Measurements from ENCODE around the gene CCDC192.
"Not testable (repeated sequence)": the region's sequence is repeated elsewhere in the genome, so short reads cannot be mapped to it uniquely, and the experiment has no call there.

The CCDC192 gene

DNA sequence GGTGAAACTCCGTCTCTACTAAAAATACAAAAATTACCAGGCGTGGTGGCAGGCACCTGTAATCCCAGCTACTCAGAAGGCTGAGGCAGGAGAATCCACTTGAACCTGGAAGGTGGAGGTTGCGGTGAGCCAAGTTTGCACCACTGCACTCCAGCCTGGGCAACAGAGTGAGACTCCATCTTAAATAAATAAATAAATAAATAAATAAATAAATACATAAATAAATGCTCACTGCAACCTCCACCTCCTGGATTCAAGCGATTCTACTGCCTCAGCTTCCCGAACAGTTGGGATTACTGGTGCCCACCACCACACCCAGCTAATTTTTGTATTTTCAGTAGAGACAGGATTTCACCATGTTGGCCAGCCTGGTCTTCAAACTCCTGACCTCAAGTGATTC, 144.4 kb downstream of the CCDC192 start:
- H3K4me1 ChIP-seq (ENCODE audit: control insufficient read depth, insufficient read depth, low read length); H3K9me3 ChIP-seq (ENCODE audit: control insufficient read depth, low read length); DNase-seq (ENCODE audit: low read depth); H3K27me3 ChIP-seq (replicated peaks; ENCODE audit: control insufficient read depth, insufficient read depth, low read length); H3K36me3 ChIP-seq (ENCODE audit: control insufficient read depth, insufficient read depth, low read length, severe bottlenecking); H3K4me3 ChIP-seq (ENCODE audit: low read length); H3K9ac ChIP-seq (ENCODE audit: low read length): not testable (repeated sequence)

DNA sequence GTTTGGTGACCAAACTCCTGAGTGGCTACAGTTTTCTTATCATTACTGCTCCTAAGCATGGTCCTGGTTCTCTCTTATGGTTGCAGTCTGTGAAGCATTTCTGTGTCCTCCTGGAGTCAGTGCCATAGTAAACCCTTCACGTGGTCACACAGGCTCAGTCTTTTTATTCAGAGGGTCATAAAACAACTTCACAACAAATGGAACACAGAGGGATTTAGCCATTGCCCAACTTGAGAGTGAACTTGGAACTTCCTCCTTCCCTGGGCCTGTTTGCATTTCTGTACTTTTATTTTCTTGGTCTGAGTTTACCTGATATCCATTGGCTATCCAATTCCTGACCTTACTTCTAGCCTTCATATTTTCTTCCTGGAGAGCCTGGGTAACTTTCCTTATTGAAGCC, 144.9 kb downstream of the CCDC192 start:
- DNase-seq (ENCODE audit: low read depth), result no peak
- Histone ChIP-seq H3K9me3 (ENCODE audit: control insufficient read depth, low read length) (no peaks in the 10 kb centered on the region), H3K9ac (ENCODE audit: low read length) (no peak overlapping the region), H3K4me1 (ENCODE audit: control insufficient read depth, insufficient read depth, low read length) (no peaks in the 10 kb centered on the region), H3K4me3 (ENCODE audit: low read length) (no peak overlapping the region), H3K27me3 (replicated peaks; ENCODE audit: control insufficient read depth, insufficient read depth, low read length) (no peaks in the 10 kb centered on the region), H3K36me3 (ENCODE audit: control insufficient read depth, insufficient read depth, low read length, severe bottlenecking) (no peaks in the 10 kb centered on the region)

DNA sequence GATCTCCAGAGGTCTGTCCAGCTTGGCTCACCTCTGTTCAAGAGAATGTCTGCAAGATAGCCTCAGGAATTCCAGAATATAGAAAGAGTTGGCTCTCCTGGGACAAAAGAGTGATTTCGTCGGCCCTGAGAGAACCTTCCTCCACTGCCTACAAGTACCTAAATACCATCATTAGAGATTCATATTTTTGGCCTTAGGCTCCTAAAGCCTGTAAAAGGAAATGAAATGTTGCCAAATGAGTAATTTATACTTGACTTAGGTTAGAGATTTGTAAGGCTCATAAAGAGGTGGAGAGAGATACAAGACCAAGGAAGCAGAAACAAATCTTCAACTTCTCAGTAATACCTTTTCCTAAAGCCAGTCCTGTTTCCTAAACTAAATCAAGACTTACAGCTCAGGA, 146.2 kb downstream of the CCDC192 start:
- Histone ChIP-seq H3K4me1 (ENCODE audit: control insufficient read depth, insufficient read depth, low read length) (no peaks in the 10 kb centered on the region), H3K27me3 (replicated peaks; ENCODE audit: control insufficient read depth, insufficient read depth, low read length) (no peaks in the 10 kb centered on the region), H3K9me3 (ENCODE audit: control insufficient read depth, low read length) (no peaks in the 10 kb centered on the region), H3K9ac (ENCODE audit: low read length) (no peak overlapping the region), H3K36me3 (ENCODE audit: control insufficient read depth, insufficient read depth, low read length, severe bottlenecking) (no peaks in the 10 kb centered on the region), H3K4me3 (ENCODE audit: low read length) (no peak overlapping the region)
- DNase-seq (ENCODE audit: low read depth), result no peak

DNA sequence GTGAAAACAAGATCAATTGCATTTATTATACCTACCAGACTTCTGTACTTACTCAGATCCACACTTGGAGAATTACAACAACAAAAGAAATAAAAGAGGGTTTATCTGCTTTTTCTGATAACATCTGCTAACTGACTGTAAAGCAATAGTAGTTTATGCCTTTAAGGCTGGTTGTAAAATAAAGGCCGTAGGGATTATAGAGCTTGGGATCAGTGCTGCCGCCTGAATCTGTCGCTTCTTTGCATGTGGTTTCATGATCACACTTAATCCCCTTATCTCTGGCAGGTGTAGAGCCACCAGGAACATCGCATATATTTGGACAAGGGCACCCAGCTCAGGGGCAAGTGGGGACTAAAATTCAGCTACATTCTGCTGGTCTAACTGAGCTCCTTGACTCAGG, 146.7 kb downstream of the CCDC192 start:
- Histone ChIP-seq H3K36me3 (ENCODE audit: control insufficient read depth, insufficient read depth, low read length, severe bottlenecking) (no peaks in the 10 kb centered on the region), H3K9ac (ENCODE audit: low read length) (no peak overlapping the region), H3K27me3 (replicated peaks; ENCODE audit: control insufficient read depth, insufficient read depth, low read length) (no peaks in the 10 kb centered on the region), H3K4me3 (ENCODE audit: low read length) (no peak overlapping the region), H3K4me1 (ENCODE audit: control insufficient read depth, insufficient read depth, low read length) (no peaks in the 10 kb centered on the region), H3K9me3 (ENCODE audit: control insufficient read depth, low read length) (no peaks in the 10 kb centered on the region)
- DNase-seq (ENCODE audit: low read depth), result no peak

DNA sequence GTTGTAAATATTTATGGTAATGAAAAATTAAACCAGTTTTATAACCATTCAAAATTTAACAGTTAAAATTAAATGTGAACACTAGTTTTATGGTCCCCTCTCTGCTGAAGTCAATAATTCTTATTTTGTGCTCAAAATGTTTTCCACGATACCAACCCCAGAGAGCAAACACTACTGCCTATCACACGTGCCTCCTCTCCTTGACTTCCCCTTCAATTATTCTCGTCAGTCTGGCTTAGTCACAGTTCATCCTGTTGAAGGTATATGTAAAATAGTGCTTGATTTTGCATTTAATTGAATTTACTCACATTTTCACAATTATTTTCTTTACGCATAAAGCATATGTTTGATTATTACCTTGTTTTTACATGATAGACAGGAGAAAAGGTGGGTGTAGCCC, 148.8 kb downstream of the CCDC192 start:
- no peak for DNase-seq (ENCODE audit: low read depth)
- Histone ChIP-seq H3K4me3 (ENCODE audit: low read length) (no peak overlapping the region), H3K27me3 (replicated peaks; ENCODE audit: control insufficient read depth, insufficient read depth, low read length) (no peaks in the 10 kb centered on the region), H3K4me1 (ENCODE audit: control insufficient read depth, insufficient read depth, low read length) (no peaks in the 10 kb centered on the region), H3K36me3 (ENCODE audit: control insufficient read depth, insufficient read depth, low read length, severe bottlenecking) (no peaks in the 10 kb centered on the region), H3K9ac (ENCODE audit: low read length) (no peak overlapping the region), H3K9me3 (ENCODE audit: control insufficient read depth, low read length) (no peaks in the 10 kb centered on the region)

DNA sequence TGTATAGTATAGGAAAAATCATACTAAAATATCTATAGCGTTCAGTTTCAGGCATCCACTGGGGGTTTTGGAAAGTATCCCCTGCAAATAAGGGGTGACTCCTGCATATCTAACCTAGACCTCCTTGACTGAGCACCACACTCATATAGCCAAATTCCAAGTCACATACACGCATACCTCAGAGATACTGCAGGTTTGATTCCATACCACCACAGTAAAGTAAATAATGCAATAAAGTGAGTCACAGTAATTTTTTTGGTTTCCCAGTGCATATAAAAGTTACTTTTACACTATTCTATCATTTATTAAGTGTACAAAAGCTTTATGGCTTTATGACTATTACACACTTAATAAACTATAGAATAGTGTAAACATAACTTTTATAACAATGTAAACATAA, 151.3 kb downstream of the CCDC192 start:
- Histone ChIP-seq H3K36me3 (ENCODE audit: control insufficient read depth, insufficient read depth, low read length, severe bottlenecking) (no peaks in the 10 kb centered on the region), H3K4me1 (ENCODE audit: control insufficient read depth, insufficient read depth, low read length) (no peaks in the 10 kb centered on the region), H3K4me3 (ENCODE audit: low read length) (no peak overlapping the region), H3K27me3 (replicated peaks; ENCODE audit: control insufficient read depth, insufficient read depth, low read length) (no peaks in the 10 kb centered on the region), H3K9me3 (ENCODE audit: control insufficient read depth, low read length) (no peaks in the 10 kb centered on the region), H3K9ac (ENCODE audit: low read length) (no peak overlapping the region)
- no peak for DNase-seq (ENCODE audit: low read depth)

DNA sequence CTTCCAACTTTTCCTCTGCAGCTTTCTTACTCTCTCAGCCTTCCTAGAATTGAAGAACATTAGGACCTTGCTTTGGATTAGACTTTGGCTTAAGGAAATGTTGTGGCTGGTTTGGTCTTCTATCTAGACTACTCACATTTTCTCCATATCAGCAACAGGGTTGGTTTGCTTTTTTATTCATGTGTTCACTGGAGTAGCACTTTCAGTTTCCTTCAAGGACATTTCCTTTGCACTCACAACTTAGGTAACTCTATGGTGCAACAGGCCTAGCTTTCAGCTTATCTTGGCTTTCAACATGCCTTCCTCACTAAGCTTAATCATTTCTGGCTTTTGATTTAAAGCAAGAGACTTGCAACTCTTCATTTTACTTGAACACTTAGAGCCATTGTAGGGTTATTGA, 153.1 kb downstream of the CCDC192 start:
- Histone ChIP-seq H3K27me3 (replicated peaks; ENCODE audit: control insufficient read depth, insufficient read depth, low read length) (no peaks in the 10 kb centered on the region), H3K4me3 (ENCODE audit: low read length) (no peak overlapping the region), H3K9me3 (ENCODE audit: control insufficient read depth, low read length) (no peaks in the 10 kb centered on the region), H3K36me3 (ENCODE audit: control insufficient read depth, insufficient read depth, low read length, severe bottlenecking) (no peaks in the 10 kb centered on the region), H3K4me1 (ENCODE audit: control insufficient read depth, insufficient read depth, low read length) (no peaks in the 10 kb centered on the region), H3K9ac (ENCODE audit: low read length) (no peak overlapping the region)
- no peak for DNase-seq (ENCODE audit: low read depth)

DNA sequence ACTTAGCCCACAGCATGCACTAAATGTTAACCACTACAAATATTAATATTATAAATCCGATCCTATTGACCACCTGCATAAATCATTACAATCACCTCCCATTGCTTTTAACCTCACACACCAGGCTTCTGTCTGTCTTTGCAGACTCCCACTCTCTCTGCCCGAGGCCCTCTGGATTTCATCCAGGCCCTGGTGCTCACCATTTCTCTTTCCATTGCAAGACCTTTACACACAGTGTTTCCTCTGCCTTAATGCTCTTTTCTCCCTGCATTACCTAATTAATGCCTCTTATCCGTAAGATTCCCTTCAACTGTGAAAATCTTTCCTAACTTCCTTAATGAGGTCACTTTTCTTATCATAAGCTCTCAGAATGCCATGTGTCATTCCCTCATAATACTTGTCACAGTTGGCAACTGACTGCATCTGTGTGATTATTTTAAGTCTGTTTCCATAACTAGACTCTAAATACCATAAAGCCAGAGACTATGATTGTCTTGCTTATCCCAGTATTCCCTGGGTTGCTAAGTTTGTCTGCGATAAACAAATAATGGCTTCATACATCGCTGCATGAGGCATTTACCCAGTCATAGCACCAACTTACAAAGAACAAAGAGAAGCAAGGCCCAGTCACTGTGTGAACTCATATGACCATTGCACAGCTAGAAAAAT, 155.1 kb downstream of the CCDC192 start:
- Histone ChIP-seq H3K4me1 (ENCODE audit: control insufficient read depth, insufficient read depth, low read length) (no peaks in the 10 kb centered on the region), H3K27me3 (replicated peaks; ENCODE audit: control insufficient read depth, insufficient read depth, low read length) (no peaks in the 10 kb centered on the region), H3K9ac (ENCODE audit: low read length) (no peak overlapping the region), H3K36me3 (ENCODE audit: control insufficient read depth, insufficient read depth, low read length, severe bottlenecking) (no peaks in the 10 kb centered on the region), H3K4me3 (ENCODE audit: low read length) (no peak overlapping the region), H3K9me3 (ENCODE audit: control insufficient read depth, low read length) (no peaks in the 10 kb centered on the region)
- DNase-seq (ENCODE audit: low read depth), result no peak

DNA sequence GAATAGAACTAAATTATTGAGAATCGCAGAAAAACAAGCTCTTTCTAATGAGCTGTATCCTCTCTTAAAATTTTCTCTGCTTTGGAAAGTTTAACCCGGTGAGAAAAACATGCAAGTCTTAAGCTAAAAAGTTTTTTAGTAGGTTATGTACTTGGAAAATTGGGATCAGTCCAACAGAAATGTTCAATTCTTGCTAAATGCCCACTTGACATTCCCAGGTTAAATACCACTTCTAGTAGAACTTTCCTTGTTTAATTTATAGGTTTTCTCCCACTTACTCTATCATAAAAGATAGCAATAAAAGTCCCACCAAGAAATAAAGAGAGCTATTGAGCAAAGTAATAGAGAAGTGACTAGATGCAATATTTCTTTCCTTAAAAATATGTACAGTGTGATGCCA, 157.1 kb downstream of the CCDC192 start:
- H3K9ac ChIP-seq (ENCODE audit: low read length), result no peak overlapping the region
- H3K4me3 ChIP-seq (ENCODE audit: low read length), result no peak overlapping the region
- no peak for DNase-seq (ENCODE audit: low read depth)
- no peaks in the 10 kb centered on the region for H3K4me1 ChIP-seq (ENCODE audit: control insufficient read depth, insufficient read depth, low read length)
- no peaks in the 10 kb centered on the region for H3K27me3 ChIP-seq (replicated peaks; ENCODE audit: control insufficient read depth, insufficient read depth, low read length)
- H3K36me3 ChIP-seq (ENCODE audit: control insufficient read depth, insufficient read depth, low read length, severe bottlenecking), result no peaks in the 10 kb centered on the region
- no peaks in the 10 kb centered on the region for H3K9me3 ChIP-seq (ENCODE audit: control insufficient read depth, low read length)

DNA sequence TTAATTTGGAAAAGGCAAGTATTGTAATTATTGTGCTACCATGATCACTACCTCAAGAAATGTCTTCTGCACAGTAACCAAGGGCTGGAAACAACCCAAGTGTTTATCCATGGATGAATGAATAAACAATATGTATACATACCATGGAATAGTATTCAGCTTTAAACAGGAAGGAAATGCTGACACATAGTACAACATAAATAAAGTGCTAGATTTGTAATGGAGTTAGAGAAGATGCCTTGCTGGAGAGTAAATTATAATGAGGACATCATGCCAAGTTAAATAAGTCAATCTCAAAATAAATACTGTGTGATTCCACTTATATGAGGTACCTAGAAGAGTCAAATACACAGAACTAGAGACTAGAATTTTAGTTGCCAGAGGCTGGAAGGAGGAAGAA, 160.0 kb downstream of the CCDC192 start:
- peaks cover 9% of the 10 kb centered on the region for H3K4me1 ChIP-seq (ENCODE audit: control insufficient read depth, insufficient read depth, low read length)
- no peaks in the 10 kb centered on the region for H3K36me3 ChIP-seq (ENCODE audit: control insufficient read depth, insufficient read depth, low read length, severe bottlenecking)
- no peak overlapping the region for H3K4me3 ChIP-seq (ENCODE audit: low read length)
- no peak for DNase-seq (ENCODE audit: low read depth)
- no peaks in the 10 kb centered on the region for H3K9me3 ChIP-seq (ENCODE audit: control insufficient read depth, low read length)
- H3K27me3 ChIP-seq (replicated peaks; ENCODE audit: control insufficient read depth, insufficient read depth, low read length), result no peaks in the 10 kb centered on the region
- H3K9ac ChIP-seq (ENCODE audit: low read length), result no peak overlapping the region

DNA sequence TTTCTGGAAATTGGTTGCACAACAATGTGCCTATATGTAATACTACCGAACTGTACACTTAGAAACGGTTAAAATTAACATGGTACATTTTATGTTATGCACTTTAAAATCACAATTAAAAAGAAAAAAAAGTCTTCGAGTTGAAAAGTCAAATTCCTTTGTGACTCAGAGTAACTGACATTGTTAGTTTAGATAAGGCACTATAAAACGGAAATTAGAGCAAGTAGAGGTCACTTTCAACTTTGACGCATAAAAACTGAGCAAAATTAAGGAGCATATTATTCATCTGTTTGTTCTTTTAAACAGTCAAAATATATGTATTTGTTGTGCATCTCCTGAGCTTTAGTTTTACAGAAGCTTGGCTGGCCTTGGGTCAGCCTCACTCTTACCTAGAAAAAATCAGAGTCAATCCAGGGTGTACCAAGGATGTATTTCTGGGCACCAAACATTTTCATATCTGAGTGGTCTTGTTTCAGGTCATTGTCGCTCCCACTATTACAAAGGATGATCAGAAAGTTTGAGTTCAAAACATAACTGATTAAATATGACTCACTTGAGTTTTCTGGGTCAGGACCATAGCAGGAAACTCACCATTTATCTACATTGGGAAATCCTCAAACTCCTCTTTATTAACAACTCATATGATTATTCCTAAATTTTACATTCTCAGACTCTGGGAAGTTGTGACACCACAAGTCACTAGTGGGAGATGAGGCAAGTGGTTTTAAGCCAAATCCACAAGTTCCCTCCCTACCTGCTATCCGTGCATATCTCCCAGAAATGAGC, 160.6 kb downstream of the CCDC192 start:
- H3K27me3 ChIP-seq (replicated peaks; ENCODE audit: control insufficient read depth, insufficient read depth, low read length), result no peaks in the 10 kb centered on the region
- H3K36me3 ChIP-seq (ENCODE audit: control insufficient read depth, insufficient read depth, low read length, severe bottlenecking), result no peaks in the 10 kb centered on the region
- H3K4me1 ChIP-seq (ENCODE audit: control insufficient read depth, insufficient read depth, low read length), result peaks cover 9% of the 10 kb centered on the region
- no peak overlapping the region for H3K9ac ChIP-seq (ENCODE audit: low read length)
- no peaks in the 10 kb centered on the region for H3K9me3 ChIP-seq (ENCODE audit: control insufficient read depth, low read length)
- H3K4me3 ChIP-seq (ENCODE audit: low read length), result no peak overlapping the region
- DNase-seq (ENCODE audit: low read depth), result no peak

DNA sequence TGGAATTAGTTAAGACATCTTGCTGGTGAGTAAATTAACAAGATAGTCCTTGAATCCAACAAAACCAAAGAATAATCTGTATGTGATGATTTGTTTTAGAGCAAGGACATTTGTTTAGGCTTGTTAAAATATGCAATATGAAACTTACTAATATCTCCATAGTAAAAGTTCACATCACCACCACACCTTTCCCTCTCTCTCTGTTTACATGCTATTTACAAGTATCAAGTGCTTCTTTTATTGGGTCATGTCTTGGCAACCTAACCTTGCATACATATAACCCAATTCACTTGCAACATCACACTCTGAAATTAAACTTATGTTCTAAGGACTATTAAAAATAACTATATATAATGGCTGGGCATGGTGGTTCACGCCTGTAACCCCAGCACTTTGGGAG, 161.3 kb downstream of the CCDC192 start:
- Histone ChIP-seq H3K4me3 (ENCODE audit: low read length) (no peak overlapping the region), H3K27me3 (replicated peaks; ENCODE audit: control insufficient read depth, insufficient read depth, low read length) (no peaks in the 10 kb centered on the region), H3K36me3 (ENCODE audit: control insufficient read depth, insufficient read depth, low read length, severe bottlenecking) (no peaks in the 10 kb centered on the region), H3K9ac (ENCODE audit: low read length) (no peak overlapping the region), H3K9me3 (ENCODE audit: control insufficient read depth, low read length) (no peaks in the 10 kb centered on the region), H3K4me1 (ENCODE audit: control insufficient read depth, insufficient read depth, low read length) (peaks cover 9% of the 10 kb centered on the region)
- no peak for DNase-seq (ENCODE audit: low read depth)

Measured in adipocyte (in vitro differentiated cells).